ENCODE results near the gene ADGRD1. TPM values are rescaled to one million over a fixed set of nuclear protein-coding genes. Genes with fewer than 3 reads are reported as not detected.
"Not testable (repeated sequence)": the region's sequence is repeated elsewhere in the genome, so short reads cannot be mapped to it uniquely, and the experiment has no call there.

The ADGRD1 gene
- total RNA-seq, 1 donor from 2014 or later, result 46.9 TPM

- no peaks in the 10 kb centered on the region for H3K36me3 ChIP-seq
- peak in 1 of 2 donors; percentile 54 for DNase-seq (ENCODE audit: low spot score in 2 of 2)
- H3K27me3 ChIP-seq, result no peaks in the 10 kb centered on the region
- no peak overlapping the region for H3K4me3 ChIP-seq
- intact Hi-C loops (cut with DNase I), result no loop called here
- TF ChIP-seq CTCF (IDR thresholded peaks at IDR 0.05), result no peak
- H3K9me3 ChIP-seq, result no peaks in the 10 kb centered on the region
- H3K27ac ChIP-seq, result no peak overlapping the region
- H3K4me1 ChIP-seq, result no peaks in the 10 kb centered on the region
These were observed 113.3 kb downstream of the ADGRD1 start for GRCh38 chr12:131066886-131067490.

GRCh38 chr12:131067981-131068851, 114.5 kb downstream of the ADGRD1 start:
- no peak overlapping the region for H3K4me3 ChIP-seq
- H3K27me3 ChIP-seq, result no peaks in the 10 kb centered on the region
- DNase-seq (ENCODE audit: low spot score in 2 of 2), result peak in 1 of 2 donors; percentile 28
- no peaks in the 10 kb centered on the region for H3K4me1 ChIP-seq
- no peak overlapping the region for H3K27ac ChIP-seq
- no peaks in the 10 kb centered on the region for H3K36me3 ChIP-seq
- H3K9me3 ChIP-seq, result no peaks in the 10 kb centered on the region
- intact Hi-C loops (cut with DNase I), result no loop called here
- no peak for TF ChIP-seq CTCF (IDR thresholded peaks at IDR 0.05)

DNA sequence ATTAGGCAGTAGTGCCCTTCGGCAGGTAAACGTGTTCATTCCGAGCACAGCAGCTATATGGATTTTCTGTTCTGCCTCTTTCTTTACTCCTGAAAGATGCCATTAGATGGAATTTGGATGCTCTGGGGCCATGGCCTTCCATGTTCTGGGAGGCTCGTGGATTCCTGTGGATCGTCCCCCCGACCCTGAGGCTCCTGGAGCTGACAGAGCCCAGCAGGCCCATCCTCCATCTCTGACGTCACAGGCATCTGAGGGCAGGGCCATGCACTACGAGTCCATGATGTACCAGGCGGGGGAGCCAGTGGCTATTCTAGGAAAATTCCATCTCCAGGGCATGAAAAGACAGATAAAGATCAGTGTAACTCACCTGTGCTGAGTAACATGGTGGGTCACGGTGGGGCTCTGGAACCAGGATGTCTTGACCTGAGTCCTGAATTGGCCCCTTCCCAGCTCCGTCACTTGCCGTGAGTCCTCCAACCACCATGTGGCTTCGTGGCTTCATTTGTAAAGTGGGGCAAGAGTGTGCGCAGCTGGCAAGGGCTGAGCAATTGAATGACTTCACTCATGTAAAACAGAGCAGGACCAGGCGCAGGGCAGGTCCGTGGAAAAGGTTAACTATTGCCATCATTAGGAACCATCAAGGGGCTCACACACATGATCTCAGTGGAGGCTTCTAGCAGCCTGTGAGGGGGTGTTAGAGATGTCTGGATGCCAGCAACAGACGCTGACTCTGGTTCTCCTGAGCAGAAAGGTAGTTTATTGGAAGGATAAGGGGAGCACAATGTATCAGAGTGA, 115.4 kb downstream of the ADGRD1 start:
- H3K4me3 ChIP-seq; H3K27ac ChIP-seq; H3K9me3 ChIP-seq; H3K36me3 ChIP-seq; intact Hi-C loops (cut with DNase I); H3K27me3 ChIP-seq; H3K4me1 ChIP-seq: not testable (repeated sequence)
- peak in 1 of 2 donors; percentile 38 for DNase-seq (ENCODE audit: low spot score in 2 of 2)

DNA sequence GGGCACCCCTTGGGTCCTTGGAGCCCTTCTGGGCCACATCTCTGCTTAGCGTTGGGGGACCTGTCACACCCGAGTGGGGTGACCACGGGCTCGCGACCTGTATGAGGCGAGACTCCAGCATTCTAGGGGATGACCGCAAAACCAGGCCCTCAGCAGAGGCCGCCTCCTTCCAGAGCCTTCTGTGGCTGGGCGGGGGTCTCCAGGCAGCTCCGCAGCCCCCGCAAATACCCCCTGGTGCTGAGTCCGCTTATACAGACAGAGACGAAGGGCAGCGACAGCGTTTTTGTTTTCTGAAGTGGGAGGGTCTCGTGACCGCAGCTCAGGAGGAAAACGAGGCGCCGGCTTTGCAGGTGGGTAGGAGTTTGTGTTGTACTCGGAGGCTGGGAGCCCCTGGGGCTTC, 116.4 kb downstream of the ADGRD1 start:
- H3K27ac ChIP-seq; H3K4me1 ChIP-seq; H3K4me3 ChIP-seq; intact Hi-C loops (cut with DNase I); H3K27me3 ChIP-seq; H3K9me3 ChIP-seq; H3K36me3 ChIP-seq: not testable (repeated sequence)
- peak in 1 of 2 donors; percentile 59 for DNase-seq (ENCODE audit: low spot score in 2 of 2)

- H3K27me3 ChIP-seq; H3K36me3 ChIP-seq; H3K9me3 ChIP-seq; H3K4me1 ChIP-seq; H3K27ac ChIP-seq; H3K4me3 ChIP-seq; intact Hi-C loops (cut with DNase I): not testable (repeated sequence)
- DNase-seq (ENCODE audit: low spot score in 2 of 2), result peak in 1 of 2 donors; percentile 43
These were observed 117.0 kb downstream of the ADGRD1 start for GRCh38 chr12:131070668-131071067.

GRCh38 chr12:131071234-131071820, 117.6 kb downstream of the ADGRD1 start:
- H3K4me3 ChIP-seq; H3K27ac ChIP-seq; H3K36me3 ChIP-seq; H3K4me1 ChIP-seq; intact Hi-C loops (cut with DNase I); H3K27me3 ChIP-seq; H3K9me3 ChIP-seq: not testable (repeated sequence)
- peak in 1 of 2 donors; percentile 50 for DNase-seq (ENCODE audit: low spot score in 2 of 2)

GRCh38 chr12:131071950-131072349, 118.2 kb downstream of the ADGRD1 start:
- H3K27ac ChIP-seq; H3K27me3 ChIP-seq; H3K36me3 ChIP-seq; intact Hi-C loops (cut with DNase I); H3K4me3 ChIP-seq; H3K4me1 ChIP-seq; H3K9me3 ChIP-seq; DNase-seq (ENCODE audit: low spot score in 2 of 2): not testable (repeated sequence)
